HG03354 (cell line): ENCODE data around the gene SNX7.

Experiments
- ATAC-seq: cut with Tn5 transposase; IDR thresholded peaks from one replicate; pipeline ENCODE4 v1.9.1; 2021; ENCODE audit warnings: mild to moderate bottlenecking; ENCODE audit not compliant: unreplicated experiment, poor library complexity, severe bottlenecking

SNX7 gene

GRCh38 chr1:98661544-98662355, at the start of gene SNX7:
Gene SNX7, plus strand, starts transcription at chr1:98661721. Its CDS starts 11 bp downstream, at chr1:98661732.
- peak; percentile 84 for ATAC-seq

- ATAC-seq: no peak
Observed at GRCh38 chr1:98637316-98637715, 24.2 kb upstream of the SNX7 start.

GRCh38 chr1:98638185-98638584, 23.3 kb upstream of the SNX7 start:
- no peak for ATAC-seq

GRCh38 chr1:98644510-98644909, 17.0 kb upstream of the SNX7 start:
- no peak for ATAC-seq

GRCh38 chr1:98651116-98651632, 10.3 kb upstream of the SNX7 start:
- ATAC-seq: no peak

GRCh38 chr1:98653123-98653522, 8.4 kb upstream of the SNX7 start:
- ATAC-seq: no peak

- no peak for ATAC-seq
Observed at GRCh38 chr1:98659879-98660278, 1.6 kb upstream of the SNX7 start.

- no peak for ATAC-seq
Observed at GRCh38 chr1:98660940-98661543, 479 bp upstream of the SNX7 start.

- ATAC-seq: no peak
Observed at GRCh38 chr1:98662356-98662670, 792 bp downstream of the SNX7 start.

- no peak for ATAC-seq
Observed at GRCh38 chr1:98668733-98669132, 7.2 kb downstream of the SNX7 start.

- ATAC-seq: no peak
Observed at GRCh38 chr1:98669355-98670296, 8.1 kb downstream of the SNX7 start.

- ATAC-seq: no peak
Observed at GRCh38 chr1:98672189-98672588, 10.7 kb downstream of the SNX7 start.

GRCh38 chr1:98674075-98674781, 12.7 kb downstream of the SNX7 start:
- no peak for ATAC-seq

GRCh38 chr1:98675282-98675681, 13.8 kb downstream of the SNX7 start:
- ATAC-seq: no peak

GRCh38 chr1:98677288-98677687, 15.8 kb downstream of the SNX7 start:
- ATAC-seq: no peak

GRCh38 chr1:98681812-98682211, 20.3 kb downstream of the SNX7 start:
- ATAC-seq: no peak

GRCh38 chr1:98688110-98688739, 26.7 kb downstream of the SNX7 start:
- ATAC-seq: peak; percentile 44

- no peak for ATAC-seq
Observed at GRCh38 chr1:98690576-98690975, 29.1 kb downstream of the SNX7 start.

- no peak for ATAC-seq
Observed at GRCh38 chr1:98692482-98692881, 31.0 kb downstream of the SNX7 start.
